Activated CD8-positive, alpha-beta memory T cell treated with anti-CD3 and anti-CD28 coated beads, Interleukin-2, amount 10 ng/mL, durations not matched to agents 7 days and 5 days (primary cell): ENCODE data around the gene NTF3. TPM values are rescaled to one million over a fixed set of nuclear protein-coding genes. Genes with fewer than 3 reads are reported as not detected.

ENCODE experiments used
- ATAC-seq: fragments of 150-1000 bp; cut with Tn5 transposase; one replicate; pipeline ENCODE4 v1.10.0; 2021; ENCODE audit warnings: moderate library complexity
- CTCF ChIA-PET: fragments of 350-600 bp; sonication (Branson Sonifier 250); formaldehyde crosslinking; loops from one replicate; lab custom pipeline; 2021; ENCODE audit warnings: antibody characterized with exemption; lab: Charles Lee
- DNase-seq: peaks from one replicate; pipeline ENCODE4 v3.0.0-alpha.2; 2020
- H3K27ac Mint-ChIP-seq: one replicate; pipeline ENCODE4 v1.8.0; 2021; ENCODE audit warnings: mild to moderate bottlenecking, mixed read lengths
- H3K27me3 Mint-ChIP-seq: one replicate; pipeline ENCODE4 v1.8.0; 2021; ENCODE audit warnings: mixed read lengths
- H3K36me3 Mint-ChIP-seq: one replicate; pipeline ENCODE4 v1.8.0; 2021; ENCODE audit warnings: mild to moderate bottlenecking, mixed read lengths
- H3K4me1 Mint-ChIP-seq: one replicate; pipeline ENCODE4 v1.8.0; 2021; ENCODE audit warnings: mixed read lengths
- H3K4me3 Mint-ChIP-seq: one replicate; pipeline ENCODE4 v1.8.0; 2021; ENCODE audit warnings: mild to moderate bottlenecking, moderate library complexity, mixed read lengths
- H3K9me3 Mint-ChIP-seq: one replicate; pipeline ENCODE4 v1.8.0; 2022; ENCODE audit warnings: low read depth, mixed read lengths
- total RNA-seq, 2 experiments: library from RNA; stranded (reverse); gene quantifications; one replicate each; pipeline ENCODE4 v1.2.3, GENCODE V29; 2021

The NTF3 gene
- total RNA-seq: not detected

DNA sequence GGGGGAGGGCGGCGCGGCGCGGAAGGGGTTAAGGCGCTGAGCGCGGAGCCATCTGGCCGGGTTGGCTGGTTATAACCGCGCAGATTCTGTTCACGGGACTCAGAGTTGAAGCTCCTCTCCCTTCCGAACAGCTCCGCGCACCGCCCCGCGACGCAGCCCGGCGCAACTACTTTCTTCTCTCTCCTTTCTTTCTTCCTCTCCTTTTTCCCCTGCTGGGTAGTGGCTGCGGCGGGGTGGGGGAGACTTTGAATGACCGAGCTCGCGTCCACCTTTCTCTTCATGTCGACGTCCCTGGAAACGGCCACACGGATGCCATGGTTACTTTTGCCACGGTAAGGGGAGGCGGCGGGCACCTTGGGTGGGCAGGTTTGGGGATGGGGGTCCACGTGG is at the start of gene NTF3:
Gene NTF3, plus strand, starts transcription at position 98 of the 390 bp plus-strand sequence. Its CDS starts 217 bp downstream, at position 315.
- H3K4me1 Mint-ChIP-seq: peaks cover 3% of the 10 kb centered on the region
- ATAC-seq (no peak), DNase-seq (no peak)
- H3K27me3 Mint-ChIP-seq: peaks cover 52% of the 10 kb centered on the region
- H3K27ac Mint-ChIP-seq: peak within 1 kb of the TSS; percentile 39
- H3K4me3 Mint-ChIP-seq: no peak within 1 kb of the TSS
- CTCF ChIA-PET: no interaction called here
- no peaks in the 10 kb centered on the region for H3K9me3 Mint-ChIP-seq
- H3K36me3 Mint-ChIP-seq: no peaks in the 10 kb centered on the region

DNA sequence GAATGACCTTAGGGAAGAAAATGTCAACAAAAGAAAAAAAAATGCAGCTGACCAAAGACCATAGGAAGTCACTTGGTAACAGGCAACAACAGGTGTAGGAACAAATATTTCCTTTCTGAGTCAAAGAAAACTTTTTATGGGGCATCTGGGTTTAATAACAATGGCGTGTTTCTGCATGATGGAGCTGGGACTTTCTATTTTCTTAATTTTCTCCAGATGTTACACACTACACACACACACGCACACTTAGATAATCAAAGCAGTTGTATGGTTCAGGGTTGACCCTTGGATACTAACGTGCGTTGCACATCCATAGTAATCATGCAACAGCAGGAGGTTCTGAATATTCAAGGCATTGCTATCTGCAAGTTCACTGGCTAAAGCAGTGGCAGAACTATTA is 47.9 kb upstream of the NTF3 start:
- Mint-ChIP-seq H3K4me3 (no peak overlapping the region), H3K27ac (no peak overlapping the region), H3K27me3 (no peaks in the 10 kb centered on the region), H3K9me3 (no peaks in the 10 kb centered on the region), H3K36me3 (no peaks in the 10 kb centered on the region), H3K4me1 (no peaks in the 10 kb centered on the region)
- no peak for ATAC-seq
- CTCF ChIA-PET: no interaction called here
- no peak for DNase-seq

DNA sequence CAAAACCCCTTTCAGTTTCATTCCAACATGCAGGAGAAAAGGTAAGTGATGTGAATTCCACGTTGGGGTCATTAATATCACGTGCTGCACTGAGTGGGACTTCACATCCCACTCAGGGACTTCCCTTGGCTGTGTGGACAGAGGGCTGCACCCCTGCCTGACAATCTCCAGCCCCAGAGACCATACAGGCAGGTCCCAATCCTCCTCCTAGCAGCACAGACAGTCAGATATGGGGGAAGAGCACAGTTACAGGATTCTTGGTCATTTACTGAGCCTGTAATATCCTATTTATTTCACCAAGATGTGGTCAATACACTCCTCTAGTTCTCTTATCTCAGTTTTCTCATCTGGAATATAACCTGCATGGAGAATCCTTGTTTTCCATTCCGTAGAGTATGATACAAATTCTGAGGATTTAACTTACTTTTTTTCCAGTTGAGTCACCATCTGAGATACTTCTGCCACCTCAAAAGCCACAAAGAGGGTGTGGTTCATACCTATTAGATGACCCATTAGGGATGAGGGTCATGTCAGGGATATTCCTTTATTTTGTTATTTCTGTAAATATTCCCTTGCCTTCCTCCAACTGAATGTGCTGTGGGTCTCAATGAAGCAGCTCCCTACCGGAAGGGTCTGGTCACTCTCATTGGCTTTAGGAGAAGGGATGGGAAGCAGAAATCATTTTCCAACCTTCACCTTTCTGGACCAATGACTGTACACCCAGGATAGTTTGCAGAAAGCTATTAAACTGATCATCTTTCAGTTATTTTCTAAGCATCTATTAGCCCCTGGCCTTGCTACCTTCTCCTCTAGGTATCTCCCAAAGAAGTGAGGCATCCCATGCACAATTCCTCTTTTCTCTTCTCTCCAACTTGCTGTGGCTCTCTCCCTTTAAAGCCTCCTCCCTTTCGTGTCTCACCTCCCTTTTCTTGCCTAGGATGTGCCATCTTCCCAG is 43.0 kb upstream of the NTF3 start:
- Mint-ChIP-seq H3K27ac (no peak overlapping the region), H3K9me3 (no peaks in the 10 kb centered on the region), H3K36me3 (no peaks in the 10 kb centered on the region), H3K4me1 (no peaks in the 10 kb centered on the region), H3K27me3 (no peaks in the 10 kb centered on the region), H3K4me3 (no peak overlapping the region)
- ATAC-seq (no peak), DNase-seq (no peak)
- CTCF ChIA-PET: no interaction called here

DNA sequence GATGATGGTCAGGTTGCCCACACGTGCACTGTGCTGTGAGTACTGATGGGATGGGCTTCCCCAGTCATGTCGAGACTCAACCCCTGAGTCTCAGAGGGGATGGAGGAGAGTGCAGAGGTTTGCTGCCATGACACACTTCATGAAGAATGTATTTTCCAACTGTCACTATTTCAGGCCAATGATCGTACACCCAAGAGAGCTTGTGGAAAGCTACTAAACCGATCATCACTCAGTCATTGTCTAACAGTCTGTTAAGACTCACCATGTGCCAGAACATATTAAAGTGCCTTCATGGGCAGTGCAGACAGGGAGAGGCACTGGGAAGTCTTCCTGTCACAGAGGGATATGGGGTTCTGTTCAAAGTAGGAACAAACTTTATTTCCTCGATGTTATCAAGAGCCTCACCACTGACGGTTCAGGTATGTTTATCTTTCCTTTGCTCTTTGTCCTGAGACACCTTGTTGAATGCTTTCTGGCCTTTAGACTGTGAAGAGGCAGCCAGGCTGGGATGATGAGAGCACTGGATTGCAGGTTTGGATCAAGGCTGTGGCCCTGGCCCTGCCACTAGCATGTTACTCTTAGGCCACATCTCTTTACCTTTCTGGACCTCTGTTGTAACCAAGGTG is 41.6 kb upstream of the NTF3 start:
- Mint-ChIP-seq H3K9me3 (no peaks in the 10 kb centered on the region), H3K4me3 (no peak overlapping the region), H3K36me3 (no peaks in the 10 kb centered on the region), H3K27me3 (no peaks in the 10 kb centered on the region), H3K4me1 (no peaks in the 10 kb centered on the region), H3K27ac (no peak overlapping the region)
- CTCF ChIA-PET: no interaction called here
- no peak for DNase-seq
- ATAC-seq: no peak

DNA sequence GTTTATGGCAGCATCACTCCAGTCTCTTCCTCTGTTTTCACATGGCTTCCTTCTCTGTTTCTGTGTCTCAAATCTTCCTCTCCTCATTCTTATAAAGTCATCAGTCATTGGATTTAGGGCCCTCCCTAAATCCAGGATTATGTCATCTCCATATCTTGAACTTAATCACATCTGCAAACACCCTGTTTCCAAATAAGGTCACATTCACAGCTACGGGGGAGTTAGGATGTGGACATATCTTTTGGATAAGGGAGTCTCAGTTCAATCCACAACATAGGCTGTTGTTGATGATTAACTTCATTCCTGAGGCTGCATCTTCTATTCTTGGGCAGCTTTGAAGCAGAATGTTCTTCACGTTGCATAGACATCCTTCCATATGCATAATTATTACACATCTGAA is 40.3 kb upstream of the NTF3 start:
- CTCF ChIA-PET: no interaction called here
- Mint-ChIP-seq H3K27ac (no peak overlapping the region), H3K9me3 (no peaks in the 10 kb centered on the region), H3K27me3 (no peaks in the 10 kb centered on the region), H3K4me1 (no peaks in the 10 kb centered on the region), H3K4me3 (no peak overlapping the region), H3K36me3 (no peaks in the 10 kb centered on the region)
- ATAC-seq: no peak
- DNase-seq: no peak

DNA sequence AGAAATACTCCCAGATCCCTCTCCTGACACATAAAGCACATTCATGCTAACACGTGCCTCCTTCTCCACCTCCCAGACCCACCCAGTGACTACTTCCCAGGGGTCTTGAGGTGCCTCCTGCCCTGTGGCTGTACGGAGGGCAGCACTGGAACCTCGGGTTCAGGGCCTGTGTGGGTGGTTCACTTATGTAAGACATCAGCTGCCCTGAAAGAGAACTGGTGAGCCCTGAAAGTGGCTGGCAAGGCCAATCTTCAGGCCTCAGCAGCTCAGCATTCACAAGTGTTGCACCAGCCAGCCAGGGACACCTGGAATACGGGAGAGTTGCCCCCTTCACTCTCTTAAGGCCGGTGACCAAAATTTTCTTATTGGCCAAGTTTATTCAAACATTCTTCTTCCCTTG is 38.9 kb upstream of the NTF3 start:
- CTCF ChIA-PET: no interaction called here
- no peak overlapping the region for H3K27ac Mint-ChIP-seq
- H3K36me3 Mint-ChIP-seq: no peaks in the 10 kb centered on the region
- no peaks in the 10 kb centered on the region for H3K4me1 Mint-ChIP-seq
- no peak for DNase-seq
- H3K4me3 Mint-ChIP-seq: no peak overlapping the region
- no peaks in the 10 kb centered on the region for H3K9me3 Mint-ChIP-seq
- ATAC-seq: no peak
- H3K27me3 Mint-ChIP-seq: no peaks in the 10 kb centered on the region

DNA sequence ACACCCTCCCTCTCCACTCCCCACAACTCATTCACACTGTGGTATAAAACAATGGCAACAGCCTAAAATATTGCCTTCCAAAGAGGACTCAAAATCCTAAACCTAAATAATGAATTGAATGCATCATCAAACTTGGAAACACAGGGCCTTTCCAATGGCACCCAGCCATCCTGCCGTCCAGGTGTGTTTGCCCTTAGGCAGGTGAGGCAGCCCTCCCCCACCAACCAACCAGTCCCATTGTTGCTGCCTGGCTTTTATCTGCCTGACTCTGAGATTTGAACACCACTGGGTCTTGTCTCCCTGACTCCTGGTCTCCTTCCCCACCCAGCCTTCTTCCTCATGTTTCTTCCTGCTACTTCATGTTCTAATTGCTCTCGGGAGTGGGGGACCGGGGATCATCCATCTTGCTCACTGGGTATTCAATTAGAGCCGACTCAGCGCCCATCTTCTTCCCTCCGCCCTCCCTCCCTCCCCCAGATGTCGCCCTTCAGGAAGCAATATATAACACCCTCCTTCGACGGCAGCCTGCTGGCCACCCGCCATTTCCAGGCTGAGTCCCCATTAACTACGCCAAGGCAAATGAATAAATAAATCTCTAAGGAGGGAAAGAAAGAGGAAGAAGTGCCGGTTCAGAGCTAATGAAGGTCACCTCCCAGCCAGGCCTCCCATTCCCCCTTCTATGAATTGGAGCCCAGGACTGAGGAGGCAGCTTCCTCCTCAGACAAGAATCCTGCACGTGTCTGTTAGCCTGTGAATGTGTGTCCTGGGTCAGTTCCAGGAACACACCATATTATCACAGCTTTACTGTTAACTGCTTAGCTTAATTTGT is 36.3 kb upstream of the NTF3 start:
- H3K27ac Mint-ChIP-seq: no peak overlapping the region
- peaks cover 2% of the 10 kb centered on the region for H3K27me3 Mint-ChIP-seq
- no peaks in the 10 kb centered on the region for H3K4me1 Mint-ChIP-seq
- no peak overlapping the region for H3K4me3 Mint-ChIP-seq
- no peaks in the 10 kb centered on the region for H3K9me3 Mint-ChIP-seq
- ATAC-seq: no peak
- CTCF ChIA-PET: no interaction called here
- no peaks in the 10 kb centered on the region for H3K36me3 Mint-ChIP-seq
- DNase-seq: no peak

DNA sequence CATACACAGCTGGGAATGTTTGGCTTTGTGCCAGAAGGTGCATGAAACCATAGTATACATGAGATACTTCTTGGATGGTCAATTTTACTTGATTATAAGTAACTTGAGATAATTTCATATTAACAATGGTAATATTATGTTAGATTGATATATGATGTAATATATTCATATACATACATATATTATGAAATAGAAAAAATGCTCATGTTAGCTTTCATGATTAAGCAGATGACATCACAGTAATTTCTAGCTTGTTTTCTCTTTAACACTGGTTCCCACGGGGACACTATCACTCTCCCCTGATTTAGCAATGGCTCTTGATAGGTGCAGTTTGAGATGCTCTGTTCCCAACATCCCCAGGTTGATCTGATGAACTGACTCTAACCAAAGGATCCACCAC is 35.4 kb upstream of the NTF3 start:
- H3K4me3 Mint-ChIP-seq: no peak overlapping the region
- CTCF ChIA-PET: no interaction called here
- no peaks in the 10 kb centered on the region for H3K9me3 Mint-ChIP-seq
- ATAC-seq (no peak), DNase-seq (no peak)
- no peaks in the 10 kb centered on the region for H3K36me3 Mint-ChIP-seq
- H3K4me1 Mint-ChIP-seq: no peaks in the 10 kb centered on the region
- H3K27me3 Mint-ChIP-seq: peaks cover 3% of the 10 kb centered on the region
- no peak overlapping the region for H3K27ac Mint-ChIP-seq

DNA sequence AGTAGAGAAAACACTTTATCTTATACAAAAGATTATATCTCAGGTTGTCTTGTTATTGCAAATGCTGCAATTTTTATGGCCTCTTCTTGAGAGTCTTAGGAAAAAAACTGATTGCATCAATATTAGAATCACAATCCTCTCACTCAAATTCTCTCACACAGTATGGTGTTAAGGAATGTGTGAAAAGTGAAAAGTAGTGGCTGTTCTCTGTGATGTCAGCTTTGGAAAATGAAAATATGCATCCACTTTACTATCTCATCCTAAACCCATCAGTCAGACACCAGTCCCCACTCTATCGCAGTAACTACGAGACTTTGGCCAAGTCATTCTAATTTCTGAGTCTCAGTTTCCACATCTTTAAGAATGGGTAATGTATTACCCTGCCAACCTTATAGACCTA is 32.6 kb upstream of the NTF3 start:
- H3K27me3 Mint-ChIP-seq: peaks cover 17% of the 10 kb centered on the region
- no peaks in the 10 kb centered on the region for H3K36me3 Mint-ChIP-seq
- no peak overlapping the region for H3K4me3 Mint-ChIP-seq
- CTCF ChIA-PET: no interaction called here
- ATAC-seq (no peak), DNase-seq (no peak)
- no peak overlapping the region for H3K27ac Mint-ChIP-seq
- H3K4me1 Mint-ChIP-seq: no peaks in the 10 kb centered on the region
- no peaks in the 10 kb centered on the region for H3K9me3 Mint-ChIP-seq

DNA sequence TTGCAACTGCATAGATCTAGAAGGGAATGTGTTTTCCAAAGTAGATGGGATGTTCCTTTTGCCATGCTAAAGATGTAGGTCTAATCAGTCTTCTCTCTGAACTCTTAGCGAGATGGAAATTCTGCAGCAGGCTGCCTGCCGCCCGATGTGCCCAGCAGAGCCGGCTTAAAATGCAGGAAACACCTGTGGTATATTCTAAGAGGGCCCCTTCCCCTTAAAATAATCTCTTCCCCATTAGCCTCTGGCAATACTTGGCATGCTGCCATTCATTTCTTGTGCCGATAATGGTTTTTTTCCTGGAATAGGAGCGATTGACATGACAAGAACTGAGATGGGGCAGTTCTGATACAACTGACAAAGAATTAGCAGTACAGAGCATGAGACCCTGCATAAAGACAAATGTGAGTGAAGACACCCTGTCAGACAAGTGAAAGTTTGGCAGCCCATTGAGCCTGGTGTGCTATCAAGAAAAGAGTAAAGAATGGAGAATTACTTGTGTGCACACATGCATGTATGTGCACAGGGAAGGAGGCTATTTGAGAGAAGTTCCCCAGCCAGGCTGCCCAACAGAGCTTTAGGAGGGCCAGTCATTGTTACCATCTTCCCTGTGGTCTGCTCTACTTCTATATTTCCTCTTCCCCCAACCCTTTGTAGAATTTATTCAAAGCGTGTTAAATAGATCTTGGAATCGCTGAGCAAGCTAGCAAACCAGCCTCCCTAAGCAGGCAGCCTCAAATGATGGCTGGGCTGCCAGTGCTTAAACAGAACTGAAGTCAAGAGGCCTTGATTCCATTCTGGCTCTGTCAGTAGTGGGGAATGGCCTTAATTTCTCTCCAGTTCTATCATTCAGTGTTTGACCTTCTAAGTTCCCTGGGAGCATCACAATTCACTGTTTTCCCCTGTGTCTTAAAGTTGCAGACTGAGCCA is 29.6 kb upstream of the NTF3 start:
- CTCF ChIA-PET: no interaction called here
- H3K27ac Mint-ChIP-seq: no peak overlapping the region
- no peak for ATAC-seq
- DNase-seq: no peak
- H3K9me3 Mint-ChIP-seq: no peaks in the 10 kb centered on the region
- H3K36me3 Mint-ChIP-seq: no peaks in the 10 kb centered on the region
- H3K4me1 Mint-ChIP-seq: no peaks in the 10 kb centered on the region
- H3K27me3 Mint-ChIP-seq: peaks cover 17% of the 10 kb centered on the region
- H3K4me3 Mint-ChIP-seq: no peak overlapping the region

DNA sequence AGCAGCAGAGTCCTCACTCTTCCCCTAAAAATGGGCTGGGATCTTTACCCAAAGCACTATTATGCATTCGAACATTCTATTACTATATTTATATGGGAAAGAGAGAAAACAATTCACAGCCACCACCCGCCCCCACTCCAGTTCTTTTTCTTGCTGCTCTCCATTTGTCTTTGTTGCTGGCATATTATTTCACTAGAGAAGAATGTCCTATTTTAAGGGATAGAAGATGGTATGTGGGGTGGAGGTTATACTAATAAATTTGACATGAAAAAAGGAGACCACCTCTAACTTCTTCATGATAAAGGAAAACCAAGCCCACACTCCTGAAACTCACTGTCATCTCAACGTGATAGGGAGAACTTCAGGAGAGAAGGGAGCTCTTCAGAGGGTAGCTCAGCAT is 28.5 kb upstream of the NTF3 start:
- no peak for ATAC-seq
- no peak overlapping the region for H3K27ac Mint-ChIP-seq
- DNase-seq: no peak
- H3K4me3 Mint-ChIP-seq: no peak overlapping the region
- CTCF ChIA-PET: no interaction called here
- no peaks in the 10 kb centered on the region for H3K9me3 Mint-ChIP-seq
- H3K36me3 Mint-ChIP-seq: no peaks in the 10 kb centered on the region
- peaks cover 17% of the 10 kb centered on the region for H3K27me3 Mint-ChIP-seq
- no peaks in the 10 kb centered on the region for H3K4me1 Mint-ChIP-seq

DNA sequence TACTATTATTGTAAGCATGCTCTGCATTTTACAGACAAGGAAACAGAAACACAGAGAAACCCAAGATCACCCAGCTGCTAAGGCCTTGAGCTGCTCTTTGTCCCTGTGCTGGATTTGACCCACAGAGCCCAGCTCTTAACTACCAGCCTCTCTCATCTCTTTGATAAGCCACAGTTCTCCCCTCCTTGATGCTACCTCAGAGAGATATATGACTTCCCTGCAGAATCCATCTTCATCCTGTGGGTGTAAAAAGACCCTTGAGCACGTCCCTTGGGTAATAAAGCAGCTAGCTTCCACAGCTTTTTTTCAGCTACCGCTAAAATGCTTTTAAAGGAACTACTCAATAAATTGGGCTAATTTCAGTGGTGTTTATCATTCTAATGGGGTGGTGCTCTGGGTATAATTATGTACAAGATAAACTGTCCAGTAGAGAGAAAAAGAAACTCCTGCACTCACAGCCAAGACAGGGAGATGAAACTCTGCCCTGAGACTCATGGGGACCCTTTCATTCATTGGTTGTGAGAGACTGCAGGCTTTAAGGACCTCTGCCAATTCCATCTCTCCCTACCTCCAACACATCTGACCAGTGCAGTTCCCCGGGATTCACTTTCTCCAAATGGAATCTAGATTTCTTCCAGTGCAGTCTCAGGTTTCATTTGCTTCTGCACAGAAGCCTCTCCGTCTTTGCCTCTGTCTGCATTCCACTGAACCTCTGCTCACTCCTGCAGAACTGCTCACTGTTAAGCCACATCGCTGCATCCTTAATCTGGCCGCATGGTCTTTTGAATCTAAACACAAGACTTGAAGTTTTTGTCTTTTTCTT is 24.7 kb upstream of the NTF3 start:
- Mint-ChIP-seq H3K9me3 (no peaks in the 10 kb centered on the region), H3K36me3 (no peaks in the 10 kb centered on the region), H3K27me3 (peaks cover 11% of the 10 kb centered on the region), H3K4me3 (no peak overlapping the region), H3K4me1 (no peaks in the 10 kb centered on the region), H3K27ac (no peak overlapping the region)
- ATAC-seq (no peak), DNase-seq (no peak)
- CTCF ChIA-PET: no interaction called here
